DND-41 (cell line): ENCODE results near the gene APOL6.

Source experiments
- ATAC-seq: fragments of 200-7000 bp; cut with Tn5 transposase; 3 replicates; pipeline ENCODE4 v1.9.1; 2021; ENCODE audit warnings: low read depth; ENCODE audit not compliant: insufficient read depth
- DNase-seq: peaks from one replicate; pipeline ENCODE4 v3.0.0-alpha.2; 2020
- H2AFZ ChIP-seq: 2 replicates; pipeline ENCODE4 v1.6.0; 2012; ENCODE audit warnings: low read depth, low read length
- H3K27ac ChIP-seq: 2 replicates; pipeline ENCODE4 v1.5.1; 2012; ENCODE audit warnings: low read length, inconsistent platforms
- H3K27me3 ChIP-seq: fragments of 200-600 bp; sonication (generic); 2 replicates; pipeline ENCODE4 v1.6.0; 2012; ENCODE audit warnings: low read length, mild to moderate bottlenecking, inconsistent platforms; ENCODE audit not compliant: insufficient read depth, poor library complexity
- H3K36me3 ChIP-seq: 2 replicates; pipeline ENCODE4 v1.5.1; 2012; ENCODE audit warnings: low read length, inconsistent platforms; ENCODE audit not compliant: insufficient read depth
- H3K4me1 ChIP-seq: 2 replicates; pipeline ENCODE4 v1.5.1; 2012; ENCODE audit warnings: mild to moderate bottlenecking, low read length; ENCODE audit not compliant: insufficient read depth
- H3K4me2 ChIP-seq: 2 replicates; pipeline ENCODE4 v1.6.0; 2012; ENCODE audit warnings: mild to moderate bottlenecking, moderate library complexity, low read length, inconsistent platforms; ENCODE audit not compliant: insufficient read depth
- H3K4me3 ChIP-seq, 2 experiments: fragments of 200-600 bp in 1 of 2; shearing (Covaris generic) in 1 of 2; 2 replicates each; pipeline ENCODE4 v1.5.1; 2012 to 2016; ENCODE audit warnings: inconsistent platforms in 2 of 2, low read length in 2 of 2, mild to moderate bottlenecking in 2 of 2, low read depth in 1 of 2, moderate library complexity in 1 of 2
- H3K79me2 ChIP-seq: 2 replicates; pipeline ENCODE4 v1.6.0; 2012; ENCODE audit warnings: low read length, inconsistent platforms; ENCODE audit not compliant: insufficient read depth
- H3K9ac ChIP-seq: 2 replicates; pipeline ENCODE4 v1.6.0; 2012; ENCODE audit warnings: low read depth, mild to moderate bottlenecking, inconsistent platforms, low read length, moderate library complexity
- H3K9me3 ChIP-seq: 2 replicates; pipeline ENCODE4 v1.5.1; 2012; ENCODE audit warnings: low read length, moderate library complexity, mild to moderate bottlenecking, inconsistent platforms; ENCODE audit not compliant: insufficient read depth, severe bottlenecking
- H4K20me1 ChIP-seq: 2 replicates; pipeline ENCODE4 v1.6.0; 2012; ENCODE audit warnings: low read length; ENCODE audit not compliant: insufficient read depth
- EZH2 ChIP-seq: IDR thresholded peaks from 3 replicates; pipeline ENCODE4 v1.6.1; 2012; ENCODE audit warnings: borderline replicate concordance, low read depth, mild to moderate bottlenecking, moderate library complexity, low read length, inconsistent platforms; ENCODE audit not compliant: severe bottlenecking
- TF ChIP-seq, protein P1 (sequence below): IDR thresholded peaks from 2 replicates; pipeline ENCODE4 v1.5.1; 2012; ENCODE audit warnings: borderline replicate concordance, low read length, moderate library complexity, mild to moderate bottlenecking; ENCODE audit not compliant: poor library complexity, severe bottlenecking; ENCODE audit errors: extremely low read depth

APOL6 gene

DNA sequence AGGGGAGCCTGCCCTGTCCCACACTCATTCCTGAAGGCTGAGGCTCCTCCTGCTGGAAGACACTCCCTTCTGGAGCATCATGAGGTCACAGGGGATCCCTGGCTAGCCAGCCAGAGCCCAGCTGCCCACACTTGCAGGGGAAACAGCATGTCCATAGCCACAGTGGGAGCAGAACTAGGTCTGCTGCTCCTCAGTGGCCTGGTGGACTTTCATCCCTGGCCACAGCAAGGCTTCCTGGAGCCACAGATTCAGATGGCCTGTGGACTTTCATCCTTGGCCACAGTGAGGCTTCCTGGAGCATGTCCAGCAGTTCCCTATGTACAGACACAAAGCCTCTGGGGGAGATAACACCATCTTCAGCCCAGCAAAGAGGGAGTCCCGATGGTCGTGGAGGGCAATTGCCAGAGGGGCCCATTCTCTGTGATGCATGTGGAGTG is 5.9 kb upstream of the APOL6 start:
- peaks cover 2% of the 10 kb centered on the region for H3K4me1 ChIP-seq
- ATAC-seq: no peak
- no peaks in the 10 kb centered on the region for H3K9me3 ChIP-seq
- TF ChIP-seq EZH2: no peak
- TF ChIP-seq, protein P1, sequence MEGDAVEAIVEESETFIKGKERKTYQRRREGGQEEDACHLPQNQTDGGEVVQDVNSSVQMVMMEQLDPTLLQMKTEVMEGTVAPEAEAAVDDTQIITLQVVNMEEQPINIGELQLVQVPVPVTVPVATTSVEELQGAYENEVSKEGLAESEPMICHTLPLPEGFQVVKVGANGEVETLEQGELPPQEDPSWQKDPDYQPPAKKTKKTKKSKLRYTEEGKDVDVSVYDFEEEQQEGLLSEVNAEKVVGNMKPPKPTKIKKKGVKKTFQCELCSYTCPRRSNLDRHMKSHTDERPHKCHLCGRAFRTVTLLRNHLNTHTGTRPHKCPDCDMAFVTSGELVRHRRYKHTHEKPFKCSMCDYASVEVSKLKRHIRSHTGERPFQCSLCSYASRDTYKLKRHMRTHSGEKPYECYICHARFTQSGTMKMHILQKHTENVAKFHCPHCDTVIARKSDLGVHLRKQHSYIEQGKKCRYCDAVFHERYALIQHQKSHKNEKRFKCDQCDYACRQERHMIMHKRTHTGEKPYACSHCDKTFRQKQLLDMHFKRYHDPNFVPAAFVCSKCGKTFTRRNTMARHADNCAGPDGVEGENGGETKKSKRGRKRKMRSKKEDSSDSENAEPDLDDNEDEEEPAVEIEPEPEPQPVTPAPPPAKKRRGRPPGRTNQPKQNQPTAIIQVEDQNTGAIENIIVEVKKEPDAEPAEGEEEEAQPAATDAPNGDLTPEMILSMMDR: no peak
- DNase-seq: no peak
- H3K4me2 ChIP-seq: no peak overlapping the region
- no peak overlapping the region for H3K9ac ChIP-seq
- no peak overlapping the region for H2AFZ ChIP-seq
- H3K27me3 ChIP-seq: peaks cover 3% of the 10 kb centered on the region
- no peak overlapping the region for H3K4me3 ChIP-seq
- no peaks in the 10 kb centered on the region for H3K36me3 ChIP-seq
- no peaks in the 10 kb centered on the region for H4K20me1 ChIP-seq
- no peaks in the 10 kb centered on the region for H3K79me2 ChIP-seq
- no peak overlapping the region for H3K27ac ChIP-seq

DNA sequence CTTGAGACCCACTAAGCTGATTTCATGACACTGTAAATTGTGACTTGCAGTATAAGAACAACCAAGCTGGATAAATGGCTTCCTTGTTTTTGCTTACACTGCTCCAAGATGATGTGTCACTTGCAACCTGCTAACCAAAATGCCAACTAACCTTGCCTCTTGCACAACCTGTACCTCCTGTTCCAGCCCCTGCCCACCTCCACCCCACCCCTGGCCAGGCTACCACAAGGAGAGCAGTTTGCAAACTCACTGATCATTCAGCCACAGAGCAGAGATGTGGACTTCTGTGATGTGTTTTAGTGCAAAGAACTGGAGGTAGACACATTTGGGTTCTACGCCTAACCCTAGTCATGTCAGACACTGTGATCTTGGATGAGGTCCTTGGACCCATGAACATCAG is 4.3 kb upstream of the APOL6 start:
- Histone ChIP-seq H3K79me2 (peaks cover 7% of the 10 kb centered on the region), H3K4me3 (no peak overlapping the region), H3K4me2 (no peak overlapping the region), H3K36me3 (no peaks in the 10 kb centered on the region; the same call in 1 of the 2 replicates), H3K27ac (no peak overlapping the region), H2AFZ (no peak overlapping the region; the same call in 1 of the 2 replicates), H3K9me3 (no peaks in the 10 kb centered on the region), H4K20me1 (no peaks in the 10 kb centered on the region), H3K9ac (no peak overlapping the region), H3K4me1 (peaks cover 10% of the 10 kb centered on the region), H3K27me3 (peaks cover 3% of the 10 kb centered on the region)
- TF ChIP-seq, protein P1: no peak
- no peak for TF ChIP-seq EZH2
- no peak for ATAC-seq
- no peak for DNase-seq

DNA sequence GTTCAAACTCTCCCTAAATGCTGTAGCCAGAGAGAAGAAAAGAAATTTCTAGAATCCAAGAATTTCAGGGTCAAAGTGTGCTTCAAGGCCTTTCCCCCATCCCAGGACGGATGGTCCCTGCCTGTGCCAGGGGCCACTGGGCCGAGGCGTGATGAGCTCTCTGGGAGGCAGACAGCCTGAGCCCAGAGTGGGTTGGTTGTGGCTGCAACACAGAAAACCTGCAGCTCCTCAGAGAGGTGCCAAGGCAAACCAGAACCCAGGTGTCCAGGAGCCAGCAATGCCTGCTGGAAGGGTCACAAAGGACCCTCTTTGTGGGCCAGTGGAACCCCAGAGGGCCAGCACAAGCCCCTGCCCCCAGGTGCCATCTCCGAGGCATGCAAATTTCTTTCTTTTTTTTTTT is 2.6 kb upstream of the APOL6 start:
- DNase-seq: no peak
- no peak for ATAC-seq
- Histone ChIP-seq H3K27me3 (peaks cover 3% of the 10 kb centered on the region), H3K27ac (no peak overlapping the region), H3K4me2 (no peak overlapping the region), H3K36me3 (peaks cover 10% of the 10 kb centered on the region), H3K79me2 (peaks cover 24% of the 10 kb centered on the region), H3K4me3 (no peak overlapping the region), H3K4me1 (peaks cover 26% of the 10 kb centered on the region), H3K9ac (no peak overlapping the region), H4K20me1 (no peaks in the 10 kb centered on the region; the same call in 1 of the 2 replicates), H3K9me3 (no peaks in the 10 kb centered on the region), H2AFZ (no peak overlapping the region)
- TF ChIP-seq, protein P1: no peak
- no peak for TF ChIP-seq EZH2

- ATAC-seq (0 out of 3 replicates have a peak, but pooled peaks have one; percentile 23), DNase-seq (peak; percentile 33)
- H3K9ac ChIP-seq: peak overlapping the region; percentile 86
- peak overlapping the region; percentile 88 for H2AFZ ChIP-seq
- peaks cover 21% of the 10 kb centered on the region for H3K36me3 ChIP-seq
- peaks cover 26% of the 10 kb centered on the region for H3K4me1 ChIP-seq
- TF ChIP-seq, protein P1: no peak
- TF ChIP-seq EZH2: no peak
- no peaks in the 10 kb centered on the region for H3K27me3 ChIP-seq
- H4K20me1 ChIP-seq: peaks cover 4% of the 10 kb centered on the region; the same call in 1 of the 2 replicates
- H3K4me2 ChIP-seq: peak overlapping the region; percentile 78
- peaks cover 43% of the 10 kb centered on the region for H3K79me2 ChIP-seq
- peaks cover 5% of the 10 kb centered on the region for H3K9me3 ChIP-seq
- H3K27ac ChIP-seq: peak overlapping the region; percentile 94
- peak overlapping the region; percentile 46 to 77 for H3K4me3 ChIP-seq
Measured at GRCh38 chr22:35649026-35649553, 844 bp downstream of the APOL6 start.
